NCI-H510A (cell line): Measurements from ENCODE around the gene FBN2.

Source experiments
- DNase-seq: peaks from one replicate; lab custom pipeline; 2025; lab: John Stamatoyannopoulos, UW

The FBN2 gene

GRCh38 chr5:128538000-128538249 is at the start of gene FBN2:
Gene FBN2 (minus strand): TSS chr5:128538245. CDS start chr5:128537603, 642 bp downstream.
- DNase-seq: no peak

GRCh38 chr5:128587275-128587674 is 49.2 kb upstream of the FBN2 start:
- DNase-seq: no peak

- DNase-seq: no peak
Observed at GRCh38 chr5:128586848-128587247, 48.8 kb upstream of the FBN2 start.

- DNase-seq: no peak
Observed at GRCh38 chr5:128579639-128580038, 41.6 kb upstream of the FBN2 start.

- DNase-seq: no peak
Observed at GRCh38 chr5:128579093-128579492, 41.0 kb upstream of the FBN2 start.

- DNase-seq: no peak
Observed at GRCh38 chr5:128574041-128574440, 36.0 kb upstream of the FBN2 start.

GRCh38 chr5:128572930-128573319 is 34.9 kb upstream of the FBN2 start:
- DNase-seq: no peak

- DNase-seq: no peak
Observed at GRCh38 chr5:128572051-128572929, 34.2 kb upstream of the FBN2 start.

GRCh38 chr5:128566178-128566577 is 28.1 kb upstream of the FBN2 start:
- DNase-seq: no peak

- DNase-seq: no peak
Observed at GRCh38 chr5:128559300-128560297, 21.6 kb upstream of the FBN2 start.

GRCh38 chr5:128553747-128554146 is 15.7 kb upstream of the FBN2 start:
- no peak for DNase-seq

GRCh38 chr5:128551476-128551875 is 13.4 kb upstream of the FBN2 start:
- no peak for DNase-seq

GRCh38 chr5:128549496-128549895 is 11.5 kb upstream of the FBN2 start:
- DNase-seq: no peak

GRCh38 chr5:128546658-128547281 is 8.7 kb upstream of the FBN2 start:
- peak; percentile 41 for DNase-seq

- DNase-seq: no peak
Observed at GRCh38 chr5:128541385-128541784, 3.3 kb upstream of the FBN2 start.

- no peak for DNase-seq
Observed at GRCh38 chr5:128539038-128539429, 989 bp upstream of the FBN2 start.

GRCh38 chr5:128538250-128539037 is 399 bp upstream of the FBN2 start:
- DNase-seq: no peak

- DNase-seq: peak; percentile 1
Observed at GRCh38 chr5:128537221-128537999, 635 bp downstream of the FBN2 start.

GRCh38 chr5:128536254-128537220 is 1.5 kb downstream of the FBN2 start:
- no peak for DNase-seq

GRCh38 chr5:128535251-128535650 is 2.8 kb downstream of the FBN2 start:
- DNase-seq: no peak
